ENCODE data around the gene CYTH3. TPM values are rescaled to one million over a fixed set of nuclear protein-coding genes. Genes with fewer than 3 reads are reported as not detected.
A peak's percentile ranks its signal among the peaks of the same experiment; 100 is the strongest.

CYTH3 gene
- total RNA-seq, 1 donor: 33.2 TPM

- no peak for TF ChIP-seq CTCF (IDR thresholded peaks at IDR 0.05; ENCODE audit: insufficient read depth, low read depth, low read length)
- no peak overlapping the region for H3K4me3 ChIP-seq (ENCODE audit: low read depth, low read length)
- no peak for DNase-seq (ENCODE audit: low read depth)
These were observed 1.6 kb upstream of the CYTH3 start for GRCh38 chr7:6273917-6274630.

GRCh38 chr7:6273380-6273837, 985 bp upstream of the CYTH3 start:
- no peak for DNase-seq (ENCODE audit: low read depth)
- H3K4me3 ChIP-seq (ENCODE audit: low read depth, low read length): no peak overlapping the region
- TF ChIP-seq CTCF (IDR thresholded peaks at IDR 0.05; ENCODE audit: insufficient read depth, low read depth, low read length): no peak

GRCh38 chr7:6271694-6272440, 557 bp downstream of the CYTH3 start:
- no peak for DNase-seq (ENCODE audit: low read depth)
- no peak for TF ChIP-seq CTCF (IDR thresholded peaks at IDR 0.05; ENCODE audit: insufficient read depth, low read depth, low read length)

GRCh38 chr7:6271060-6271658, 1.3 kb downstream of the CYTH3 start:
- H3K4me3 ChIP-seq (ENCODE audit: low read depth, low read length): peak overlapping the region; percentile 94
- no peak for DNase-seq (ENCODE audit: low read depth)
- peak; percentile 55 for TF ChIP-seq CTCF (IDR thresholded peaks at IDR 0.05; ENCODE audit: insufficient read depth, low read depth, low read length)

More at GRCh38 chr7:6271694-6272440, 557 bp downstream of the CYTH3 start:
- H3K4me3 ChIP-seq (ENCODE audit: low read depth, low read length): peak overlapping the region; percentile 94

GRCh38 chr7:6269527-6269926, 2.9 kb downstream of the CYTH3 start:
- H3K4me3 ChIP-seq (ENCODE audit: low read depth, low read length): no peak overlapping the region
- no peak for TF ChIP-seq CTCF (IDR thresholded peaks at IDR 0.05; ENCODE audit: insufficient read depth, low read depth, low read length)
- DNase-seq (ENCODE audit: low read depth): no peak

GRCh38 chr7:6268907-6269306, 3.5 kb downstream of the CYTH3 start:
- DNase-seq (ENCODE audit: low read depth): no peak
- no peak overlapping the region for H3K4me3 ChIP-seq (ENCODE audit: low read depth, low read length)
- no peak for TF ChIP-seq CTCF (IDR thresholded peaks at IDR 0.05; ENCODE audit: insufficient read depth, low read depth, low read length)
